Kidney tubule cell (primary cell): ENCODE measurements around the gene FBXO31.
A peak's percentile ranks its signal among the peaks of the same experiment; 100 is the strongest.

Experiments
- DNase-seq: peaks from one replicate; pipeline ENCODE4 v3.0.0-alpha.2; 2018; ENCODE audit warnings: low spot score

The FBXO31 gene

GRCh38 chr16:87327798-87328495, 55.6 kb downstream of the FBXO31 start:
- DNase-seq: no peak

- no peak for DNase-seq
Measured at GRCh38 chr16:87326151-87326571, 57.4 kb downstream of the FBXO31 start.

- peak; percentile 20 for DNase-seq
Measured at GRCh38 chr16:87325423-87325858, 58.1 kb downstream of the FBXO31 start.

- peak; percentile 15 for DNase-seq
Measured at GRCh38 chr16:87324411-87325275, 58.9 kb downstream of the FBXO31 start.

GRCh38 chr16:87323727-87324410, 59.7 kb downstream of the FBXO31 start:
- no peak for DNase-seq

GRCh38 chr16:87322833-87323726, 60.5 kb downstream of the FBXO31 start:
- DNase-seq: no peak

GRCh38 chr16:87322360-87322759, 61.2 kb downstream of the FBXO31 start:
- DNase-seq: no peak

- DNase-seq: no peak
Measured at GRCh38 chr16:87321336-87322107, 62.1 kb downstream of the FBXO31 start.

- DNase-seq: no peak
Measured at GRCh38 chr16:87320510-87321227, 62.9 kb downstream of the FBXO31 start.

GRCh38 chr16:87319997-87320491, 63.5 kb downstream of the FBXO31 start:
- DNase-seq: no peak

- no peak for DNase-seq
Measured at GRCh38 chr16:87319011-87319410, 64.6 kb downstream of the FBXO31 start.

GRCh38 chr16:87317750-87318644, 65.6 kb downstream of the FBXO31 start:
- DNase-seq: peak; percentile 48

- DNase-seq: peak; percentile 94
Measured at GRCh38 chr16:87316923-87317749, 66.4 kb downstream of the FBXO31 start, which contains the start of gene C16orf95. Gene C16orf95, minus strand, starts transcription at chr16:87317392. Its CDS starts 150 bp downstream, at chr16:87317242.

GRCh38 chr16:87316450-87316922, 67.1 kb downstream of the FBXO31 start:
- no peak for DNase-seq

- DNase-seq: no peak
Measured at GRCh38 chr16:87314990-87315420, 68.6 kb downstream of the FBXO31 start.

- DNase-seq: no peak
Measured at GRCh38 chr16:87312008-87312407, 71.6 kb downstream of the FBXO31 start.

GRCh38 chr16:87311387-87311786, 72.2 kb downstream of the FBXO31 start:
- no peak for DNase-seq

GRCh38 chr16:87310610-87311009, 73.0 kb downstream of the FBXO31 start:
- DNase-seq: no peak
